H9 (cell line): ENCODE data around the gene SP2. TPM values are rescaled to one million over a fixed set of nuclear protein-coding genes. Genes with fewer than 3 reads are reported as not detected.

Experiments
- DNase-seq: peaks from one replicate; pipeline ENCODE4 v3.0.0-alpha.2; 2017
- H2AFZ ChIP-seq: one replicate; pipeline ENCODE4 v1.6.1; 2013; ENCODE audit warnings: mild to moderate bottlenecking, low read length, control low read depth, moderate library complexity
- H2AK5ac ChIP-seq: 2 replicates; pipeline ENCODE4 v1.6.1; 2013; ENCODE audit warnings: low read length, control low read depth, mixed read lengths; ENCODE audit not compliant: insufficient read length
- H2BK120ac ChIP-seq: one replicate; pipeline ENCODE4 v1.6.1; 2013; ENCODE audit warnings: low read depth, mild to moderate bottlenecking, low read length, control low read depth, inconsistent platforms; ENCODE audit not compliant: poor library complexity, severe bottlenecking
- H2BK12ac ChIP-seq: 2 replicates; pipeline ENCODE4 v1.6.1; 2013; ENCODE audit warnings: low read length, control low read depth, mixed read lengths, low read depth; ENCODE audit not compliant: insufficient read length
- H2BK15ac ChIP-seq: 2 replicates; pipeline ENCODE4 v1.6.1; 2013; ENCODE audit warnings: low read depth, low read length, control low read depth
- H2BK20ac ChIP-seq: one replicate; pipeline ENCODE4 v1.6.1; 2013; ENCODE audit warnings: low read depth, mild to moderate bottlenecking, low read length, control low read depth, inconsistent platforms; ENCODE audit not compliant: poor library complexity, severe bottlenecking
- H2BK5ac ChIP-seq: 2 replicates; pipeline ENCODE4 v1.6.1; 2013; ENCODE audit warnings: low read length, control low read depth, mixed read lengths; ENCODE audit not compliant: insufficient read length
- H3K14ac ChIP-seq: 2 replicates; pipeline ENCODE4 v1.6.1; 2013; ENCODE audit warnings: low read length, control low read depth; ENCODE audit not compliant: insufficient read depth
- H3K18ac ChIP-seq: 2 replicates; pipeline ENCODE4 v1.6.1; 2013; ENCODE audit warnings: low read depth, mild to moderate bottlenecking, mixed read lengths, low read length, control low read depth; ENCODE audit not compliant: insufficient read length
- H3K23ac ChIP-seq: 2 replicates; pipeline ENCODE4 v1.6.1; 2013; ENCODE audit warnings: low read length, control low read depth, mixed read lengths, low read depth; ENCODE audit not compliant: insufficient read length
- H3K23me2 ChIP-seq: 2 replicates; pipeline ENCODE4 v1.6.1; 2013; ENCODE audit warnings: low read depth, mild to moderate bottlenecking, mixed read lengths, low read length, control low read depth; ENCODE audit not compliant: insufficient read length, poor library complexity, severe bottlenecking
- H3K27ac ChIP-seq: 2 replicates; pipeline ENCODE4 v1.5.1; 2013; ENCODE audit warnings: low read length, control low read depth, mixed read lengths, low read depth; ENCODE audit not compliant: insufficient read length
- H3K27me3 ChIP-seq: 2 replicates; pipeline ENCODE4 v1.6.1; 2013; ENCODE audit warnings: low read length, control low read depth, inconsistent platforms; ENCODE audit not compliant: insufficient read depth
- H3K4ac ChIP-seq: 2 replicates; pipeline ENCODE4 v1.6.1; 2013; ENCODE audit warnings: low read depth, mild to moderate bottlenecking, control low read depth, inconsistent platforms, low read length, moderate library complexity
- H3K4me1 ChIP-seq: 2 replicates; pipeline ENCODE4 v1.6.1; 2013; ENCODE audit warnings: low read length, control low read depth, inconsistent platforms; ENCODE audit not compliant: insufficient read depth
- H3K4me2 ChIP-seq: 2 replicates; pipeline ENCODE4 v1.6.1; 2013; ENCODE audit warnings: low read length, control low read depth, mixed read lengths; ENCODE audit not compliant: insufficient read length, insufficient read depth
- H3K56ac ChIP-seq: 2 replicates; pipeline ENCODE4 v1.6.1; 2013; ENCODE audit warnings: low read depth, mild to moderate bottlenecking, mixed read lengths, low read length, control low read depth; ENCODE audit not compliant: insufficient read length
- H3K79me1 ChIP-seq: 2 replicates; pipeline ENCODE4 v1.6.1; 2013; ENCODE audit warnings: low read depth, mild to moderate bottlenecking, moderate library complexity, low read length, control low read depth, inconsistent platforms; ENCODE audit not compliant: insufficient read depth, poor library complexity, severe bottlenecking
- H3K79me2 ChIP-seq: 2 replicates; pipeline ENCODE4 v1.6.1; 2013; ENCODE audit warnings: low read length, control low read depth, inconsistent platforms; ENCODE audit not compliant: insufficient read depth
- H3K9ac ChIP-seq: 2 replicates; pipeline ENCODE4 v1.6.1; 2013; ENCODE audit warnings: low read length, control low read depth, mixed read lengths; ENCODE audit not compliant: insufficient read length; ENCODE audit errors: extremely low read depth
- H3K9me3 ChIP-seq: one replicate; pipeline ENCODE4 v1.6.1; 2013; ENCODE audit warnings: low read depth, low read length, inconsistent platforms; ENCODE audit not compliant: control insufficient read depth
- H3T11ph ChIP-seq: one replicate; pipeline ENCODE4 v1.6.1; 2013; ENCODE audit warnings: mild to moderate bottlenecking, low read length, control low read depth, inconsistent platforms
- H4K20me1 ChIP-seq: one replicate; pipeline ENCODE4 v1.6.1; 2013; ENCODE audit not compliant: control insufficient read depth, insufficient read length, insufficient read depth
- H4K5ac ChIP-seq: 2 replicates; pipeline ENCODE4 v1.6.1; 2013; ENCODE audit warnings: low read depth, mild to moderate bottlenecking, mixed read lengths, low read length, control low read depth; ENCODE audit not compliant: insufficient read length
- H4K8ac ChIP-seq: replicated peaks from 2 replicates; pipeline ENCODE4 v1.6.1; 2013; ENCODE audit warnings: low read length, control low read depth, mixed read lengths, low read depth; ENCODE audit not compliant: insufficient read length
- H4K91ac ChIP-seq: 2 replicates; pipeline ENCODE4 v1.6.1; 2013; ENCODE audit warnings: low read depth, mild to moderate bottlenecking, moderate library complexity, mixed read lengths, low read length, control low read depth; ENCODE audit not compliant: insufficient read length
- H3K27ac Mint-ChIP-seq, 3 experiments: 2 replicates in 2 of 3; 3 replicates in 1 of 3; pipeline ENCODE4 v1.8.0; 2020 to 2021; ENCODE audit warnings: mixed read lengths in 3 of 3, mild to moderate bottlenecking in 1 of 3, moderate library complexity in 1 of 3
- H3K27me3 Mint-ChIP-seq: 2 replicates; pipeline ENCODE4 v1.8.0; 2021; ENCODE audit warnings: low read depth, mild to moderate bottlenecking, moderate library complexity, mixed read lengths
- H3K36me3 Mint-ChIP-seq, 3 experiments: 2 replicates in 2 of 3; 3 replicates in 1 of 3; pipeline ENCODE4 v1.8.0; 2020 to 2021; ENCODE audit warnings: low read depth in 3 of 3, mixed read lengths in 3 of 3; ENCODE audit not compliant: insufficient read depth in 1 of 3
- H3K4me1 Mint-ChIP-seq, 2 experiments: 2 replicates each; pipeline ENCODE4 v1.8.0; 2020; ENCODE audit warnings: mixed read lengths in 2 of 2
- H3K4me3 Mint-ChIP-seq, 2 experiments: 2 replicates in 1 of 2; 3 replicates in 1 of 2; pipeline ENCODE4 v1.8.0; 2020 to 2021; ENCODE audit warnings: mild to moderate bottlenecking in 2 of 2, mixed read lengths in 2 of 2, moderate library complexity in 1 of 2
- H3K9me3 Mint-ChIP-seq, 2 experiments: 2 replicates in 1 of 2; 3 replicates in 1 of 2; pipeline ENCODE4 v1.8.0; 2020; ENCODE audit warnings: mild to moderate bottlenecking in 2 of 2, mixed read lengths in 2 of 2, moderate library complexity in 1 of 2
- WGBS: extraction: QIAGEN DNeasy Blood & Tissue Kit; methylation state at CpG from one replicate; pipeline ENCODE4 v1.1.7; 2013; ENCODE audit warnings: missing lambda C conversion rate, low lambda C conversion rate, mixed read lengths; ENCODE audit not compliant: insufficient read length; ENCODE audit errors: extremely low coverage; 5-methylcytosine and 5-hydroxymethylcytosine counted together
- total RNA-seq: library from RNA; stranded (reverse); gene quantifications from 2 replicates; pipeline ENCODE4 v1.2.1, GENCODE V29; 2021
- TF ChIP-seq, protein P1 (sequence below): fragments of 200-600 bp; sonication (generic); conservative IDR thresholded peaks from 3 replicates; pipeline ENCODE4 v1.8.0; 2021; ENCODE audit warnings: antibody characterized with exemption, mild to moderate bottlenecking

SP2 gene
- total RNA-seq, 1 experiment from 2014 or later, result 19.3 TPM

GRCh38 chr17:47969930-47970724 is 74.1 kb downstream of the SP2 start:
- H3K36me3 Mint-ChIP-seq, result peaks cover 8 to 22% (median 20%) of the 10 kb centered on the region in 3 experiments; a peak in 6 of 7 replicates
- H4K5ac ChIP-seq, result no peak overlapping the region
- H3K4me1 Mint-ChIP-seq, result peaks cover 9 to 13% of the 10 kb centered on the region in 2 experiments
- H4K20me1 ChIP-seq, result no peaks in the 10 kb centered on the region
- H3K27me3 ChIP-seq, result no peaks in the 10 kb centered on the region
- peak overlapping the region; percentile 31 to 40; a peak in 4 of 5 replicates for H3K4me3 Mint-ChIP-seq
- H3K4me1 ChIP-seq, result no peaks in the 10 kb centered on the region
- H3K56ac ChIP-seq, result no peak overlapping the region
- no peak overlapping the region for H3K9ac ChIP-seq
- H2AK5ac ChIP-seq, result no peak overlapping the region
- no peaks in the 10 kb centered on the region for H3K79me2 ChIP-seq
- no peak overlapping the region for H3K27ac ChIP-seq
- H3K27ac Mint-ChIP-seq, result no peak overlapping the region
- H4K91ac ChIP-seq, result no peak overlapping the region
- H3K4me2 ChIP-seq, result peak overlapping the region; percentile 65
- no peak overlapping the region for H3K4ac ChIP-seq
- no peak overlapping the region for H2BK15ac ChIP-seq
- peaks cover 2% of the 10 kb centered on the region for H3K23me2 ChIP-seq
- H2AFZ ChIP-seq, result peak overlapping the region; percentile 91
- peaks cover 11% of the 10 kb centered on the region; the same call in 1 of the 2 replicates for H3K27me3 Mint-ChIP-seq
- no CpG with 5 or more reads among the region's 15 CpGs for WGBS
- no peak overlapping the region for H3T11ph ChIP-seq
- no peak overlapping the region for H2BK12ac ChIP-seq
- H3K9me3 Mint-ChIP-seq, result no peaks in the 10 kb centered on the region
- H3K23ac ChIP-seq, result no peak overlapping the region
- H2BK20ac ChIP-seq, result no peak overlapping the region
- no peaks in the 10 kb centered on the region for H3K9me3 ChIP-seq
- no peak overlapping the region for H3K18ac ChIP-seq
- no peak overlapping the region for H4K8ac ChIP-seq
- TF ChIP-seq, protein P1, sequence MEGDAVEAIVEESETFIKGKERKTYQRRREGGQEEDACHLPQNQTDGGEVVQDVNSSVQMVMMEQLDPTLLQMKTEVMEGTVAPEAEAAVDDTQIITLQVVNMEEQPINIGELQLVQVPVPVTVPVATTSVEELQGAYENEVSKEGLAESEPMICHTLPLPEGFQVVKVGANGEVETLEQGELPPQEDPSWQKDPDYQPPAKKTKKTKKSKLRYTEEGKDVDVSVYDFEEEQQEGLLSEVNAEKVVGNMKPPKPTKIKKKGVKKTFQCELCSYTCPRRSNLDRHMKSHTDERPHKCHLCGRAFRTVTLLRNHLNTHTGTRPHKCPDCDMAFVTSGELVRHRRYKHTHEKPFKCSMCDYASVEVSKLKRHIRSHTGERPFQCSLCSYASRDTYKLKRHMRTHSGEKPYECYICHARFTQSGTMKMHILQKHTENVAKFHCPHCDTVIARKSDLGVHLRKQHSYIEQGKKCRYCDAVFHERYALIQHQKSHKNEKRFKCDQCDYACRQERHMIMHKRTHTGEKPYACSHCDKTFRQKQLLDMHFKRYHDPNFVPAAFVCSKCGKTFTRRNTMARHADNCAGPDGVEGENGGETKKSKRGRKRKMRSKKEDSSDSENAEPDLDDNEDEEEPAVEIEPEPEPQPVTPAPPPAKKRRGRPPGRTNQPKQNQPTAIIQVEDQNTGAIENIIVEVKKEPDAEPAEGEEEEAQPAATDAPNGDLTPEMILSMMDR, result no peak
- H2BK5ac ChIP-seq, result no peak overlapping the region
- H3K79me1 ChIP-seq, result no peaks in the 10 kb centered on the region
- H2BK120ac ChIP-seq, result no peak overlapping the region
- DNase-seq, result no peak
- H3K14ac ChIP-seq, result no peak overlapping the region
